NCI-H460 (cell line): ENCODE measurements around the gene IL12A. TPM values are rescaled to one million over a fixed set of nuclear protein-coding genes. Genes with fewer than 3 reads are reported as not detected.

Experiments used
- DNase-seq: peaks from one replicate; pipeline ENCODE4 v3.0.0-alpha.2; 2016; ENCODE audit warnings: low read depth; ENCODE audit errors: extremely low read depth
- total RNA-seq: library from RNA; depleted of rRNA; stranded (reverse); fragments of >200 nt; shearing (Covaris generic); gene quantifications from 2 replicates; pipeline ENCODE4 v1.2.3, GENCODE V29; 2014

Gene IL12A
- total RNA-seq, 1 experiment from 2014 or later = 3.1 TPM

- DNase-seq = no peak
Measured at GRCh38 chr3:159989973-159990846, 1.6 kb downstream of the IL12A start.

GRCh38 chr3:159991591-159991990 lies 3.0 kb downstream of the IL12A start:
- DNase-seq = no peak

- DNase-seq = no peak
Measured at GRCh38 chr3:159992589-159992988, 4.0 kb downstream of the IL12A start.

GRCh38 chr3:159994182-159994581 lies 5.5 kb downstream of the IL12A start:
- no peak for DNase-seq

GRCh38 chr3:159995091-159995490 lies 6.5 kb downstream of the IL12A start:
- DNase-seq = no peak

GRCh38 chr3:159996018-159996417 lies 7.4 kb downstream of the IL12A start:
- DNase-seq = no peak

- no peak for DNase-seq
Measured at GRCh38 chr3:159996959-159997358, 8.3 kb downstream of the IL12A start.

DNA sequence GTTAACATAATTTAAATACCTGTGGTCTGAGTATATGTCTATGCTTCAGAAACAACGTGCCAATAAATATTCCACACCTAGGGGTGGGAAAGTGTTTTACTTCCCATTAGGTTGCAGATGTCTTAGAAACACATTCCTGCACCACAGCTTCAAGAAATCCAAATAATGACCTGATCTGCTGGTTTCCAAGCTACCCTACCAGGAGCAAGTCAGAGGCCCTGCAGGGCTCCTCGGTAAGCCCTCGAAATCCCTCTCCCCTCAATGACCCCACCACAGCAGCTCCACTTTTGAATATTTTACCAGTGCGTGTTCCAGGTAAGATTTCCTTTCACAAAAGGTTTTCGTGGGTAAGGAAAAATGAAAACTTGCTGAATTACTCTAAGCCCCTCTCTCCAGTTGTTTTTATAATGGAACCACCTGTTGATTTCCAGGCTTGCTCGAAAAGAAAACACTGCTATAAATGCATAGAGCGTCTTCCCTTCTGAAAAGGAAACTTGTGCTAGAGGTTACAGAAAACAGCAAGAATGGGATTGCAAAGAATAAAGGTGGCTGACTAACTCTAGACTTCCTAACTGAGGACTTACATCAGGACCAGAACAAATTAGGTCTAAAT lies 12.6 kb downstream of the IL12A start:
- DNase-seq = no peak

DNA sequence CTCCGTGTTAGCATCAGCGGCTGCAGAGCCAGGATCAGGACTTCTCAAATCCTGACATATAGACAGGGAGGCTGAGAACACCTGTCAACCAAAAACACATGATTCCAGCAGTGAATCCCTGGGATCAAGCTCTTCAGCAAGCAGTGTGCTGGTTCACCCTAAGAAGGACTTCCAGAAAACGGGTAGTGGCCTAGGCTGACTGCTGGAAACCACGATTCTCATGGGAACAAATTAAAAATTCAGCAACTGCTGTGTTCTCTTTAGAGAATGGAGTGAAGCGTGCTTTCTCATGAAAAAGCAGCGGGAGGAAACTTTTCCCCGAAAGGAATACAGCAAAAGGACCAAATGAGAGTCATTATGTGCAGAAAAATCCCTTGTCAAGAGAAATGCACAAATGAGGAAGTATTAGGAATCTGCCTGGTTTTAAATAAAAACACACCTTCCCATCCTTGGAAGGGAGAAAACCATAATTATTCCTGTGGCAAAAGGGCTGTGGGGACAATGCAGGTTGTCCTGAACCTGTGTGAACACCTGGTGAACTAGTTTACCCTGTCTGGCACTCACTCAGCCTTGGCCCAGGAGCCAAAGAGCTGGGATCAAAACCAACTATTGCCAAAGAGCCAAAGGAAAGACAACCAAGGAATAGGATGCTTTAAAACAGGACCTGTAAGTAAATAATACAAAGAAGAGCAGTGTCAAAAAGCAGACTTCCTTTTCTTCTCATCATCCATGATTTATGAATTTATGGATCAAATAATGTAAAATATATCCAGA lies 13.4 kb downstream of the IL12A start:
- DNase-seq = no peak

DNA sequence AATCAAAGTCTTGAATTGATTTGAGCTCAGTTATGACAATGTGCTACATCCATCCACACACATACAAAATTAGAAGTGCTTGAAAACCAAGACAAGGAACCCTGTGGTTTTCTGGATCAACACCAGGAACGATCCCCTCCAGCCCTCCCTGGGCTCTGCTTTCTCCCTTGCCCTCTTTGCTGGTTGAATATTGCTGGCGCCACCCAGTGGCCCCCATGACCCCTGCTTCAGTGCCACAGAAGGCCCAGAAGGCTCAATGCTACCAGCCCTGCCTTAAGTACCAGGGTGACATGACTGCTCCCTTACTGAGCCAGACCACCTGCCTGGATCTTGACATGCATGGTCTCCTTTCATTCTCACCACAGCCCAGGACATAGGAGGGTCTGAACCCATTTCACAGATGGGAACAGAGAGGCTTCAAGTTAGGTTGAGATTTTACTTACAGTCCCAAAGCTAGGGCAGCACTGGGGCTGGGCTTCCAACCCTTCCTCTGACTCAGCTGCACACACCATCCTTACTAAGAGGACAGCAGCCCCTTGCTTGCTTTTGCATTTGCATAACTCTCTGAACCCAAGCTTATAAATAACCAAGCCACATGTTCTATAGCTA lies 15.0 kb downstream of the IL12A start:
- peak; percentile 38 for DNase-seq

- no peak for DNase-seq
Measured at GRCh38 chr3:160005004-160005403, 16.4 kb downstream of the IL12A start.

- peak; percentile 41 for DNase-seq
Measured at GRCh38 chr3:160006282-160007163, 17.9 kb downstream of the IL12A start.

DNA sequence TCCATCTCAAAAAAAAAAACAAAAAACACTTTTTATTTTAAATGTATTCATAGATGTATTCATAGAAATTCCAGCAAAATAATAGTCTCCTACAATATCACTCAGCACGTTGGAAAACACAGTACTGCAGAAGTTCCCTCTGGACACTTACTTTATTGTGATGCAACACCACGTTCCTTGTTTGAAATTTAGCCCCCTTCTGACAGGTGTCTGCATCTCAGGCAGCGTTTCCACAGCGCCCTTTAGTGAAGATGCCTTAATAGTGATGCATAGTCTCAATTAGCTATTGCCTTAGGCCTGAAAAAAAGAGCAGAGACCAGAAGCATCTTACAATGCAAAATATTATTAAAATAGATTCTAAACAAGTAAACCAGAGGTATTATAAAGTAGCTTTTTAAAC lies 20.3 kb downstream of the IL12A start:
- no peak for DNase-seq

DNA sequence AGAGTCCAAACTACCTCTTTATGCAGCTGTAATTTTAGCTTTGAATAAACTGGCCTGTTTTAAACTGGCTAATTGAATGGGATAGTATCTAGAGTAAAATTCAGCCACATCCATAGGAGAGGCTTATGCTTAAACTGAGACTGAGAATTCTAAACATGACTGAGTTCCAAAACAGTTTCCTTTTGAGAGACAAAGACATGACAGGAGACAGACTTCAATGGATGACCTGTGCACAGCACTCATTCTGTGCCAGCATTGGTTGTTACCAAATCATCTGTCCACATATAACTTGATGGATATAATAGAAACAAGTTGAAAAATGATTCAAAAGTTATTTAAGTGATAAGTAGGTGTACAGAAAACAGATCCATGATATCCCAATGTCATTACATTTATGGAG lies 20.9 kb downstream of the IL12A start:
- no peak for DNase-seq

- DNase-seq = no peak
Measured at GRCh38 chr3:160010578-160010977, 21.9 kb downstream of the IL12A start.

GRCh38 chr3:160012108-160012507 lies 23.5 kb downstream of the IL12A start:
- no peak for DNase-seq

DNA sequence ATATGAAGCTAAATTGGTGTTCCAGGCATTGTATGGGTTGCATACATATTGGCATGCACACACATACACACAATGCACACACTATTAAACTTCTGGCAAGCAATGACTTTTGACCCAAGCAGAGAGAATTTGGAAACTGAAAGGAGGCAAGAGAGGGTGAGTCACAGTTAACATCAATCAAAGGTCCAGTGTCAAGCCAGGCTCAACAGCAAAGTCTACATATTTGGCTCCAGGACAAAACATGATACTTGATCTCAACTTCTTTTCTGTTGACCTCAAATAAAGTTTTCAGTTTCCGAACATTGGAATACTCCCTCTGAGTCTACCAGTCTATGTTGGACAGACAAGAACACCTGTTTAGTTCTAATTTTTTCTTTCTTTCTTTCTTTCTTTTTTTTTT lies 28.3 kb downstream of the IL12A start:
- DNase-seq = no peak

- DNase-seq = no peak
Measured at GRCh38 chr3:160018959-160019358, 30.3 kb downstream of the IL12A start.

GRCh38 chr3:160020057-160020711 lies 31.5 kb downstream of the IL12A start:
- no peak for DNase-seq

GRCh38 chr3:160022068-160022467 lies 33.4 kb downstream of the IL12A start:
- DNase-seq = no peak
